ENCODE results near the gene SLC39A9.
A peak's percentile ranks its signal among the peaks of the same experiment; 100 is the strongest.

SLC39A9 gene

GRCh38 chr14:69424149-69424923 lies 25.8 kb downstream of the SLC39A9 start:
- Histone ChIP-seq H3K4me2 (ENCODE audit: low read length) (no peak overlapping the region), H3K79me2 (ENCODE audit: low read length) (peaks cover 18% of the 10 kb centered on the region)

GRCh38 chr14:69427596-69427995 lies 29.1 kb downstream of the SLC39A9 start:
- no peak for TF ChIP-seq EZH2phosphoT487 (IDR thresholded peaks at IDR 0.05; ENCODE audit: low read depth)
- TF ChIP-seq CTCF (IDR thresholded peaks at IDR 0.05; ENCODE audit: low read depth, low read length): no peak
- Histone ChIP-seq H3K79me2 (ENCODE audit: low read length) (peaks cover 16% of the 10 kb centered on the region), H3K4me3 (ENCODE audit: low read length) (no peak overlapping the region), H3K4me1 (ENCODE audit: low read length) (peaks cover 10% of the 10 kb centered on the region), H3K4me2 (ENCODE audit: low read length) (no peak overlapping the region), H2AFZ (ENCODE audit: low read depth, low read length) (no peak overlapping the region), H3K27me3 (ENCODE audit: low read depth, low read length) (no peaks in the 10 kb centered on the region), H4K20me1 (ENCODE audit: insufficient read depth, low read length) (peaks cover 15% of the 10 kb centered on the region), H3K9me3 (ENCODE audit: insufficient read depth, low read length) (no peaks in the 10 kb centered on the region), H3K27ac (ENCODE audit: low read length) (no peak overlapping the region), H3K9ac (ENCODE audit: low read length) (no peak overlapping the region), H3K36me3 (replicated peaks; ENCODE audit: low read depth, low read length) (peaks cover 27% of the 10 kb centered on the region)

More at GRCh38 chr14:69424149-69424923, 25.8 kb downstream of the SLC39A9 start:
- Histone ChIP-seq H3K4me1 (ENCODE audit: low read length) (peaks cover 10% of the 10 kb centered on the region), H3K27me3 (ENCODE audit: low read depth, low read length) (no peaks in the 10 kb centered on the region), H3K4me3 (ENCODE audit: low read length) (no peak overlapping the region), H2AFZ (ENCODE audit: low read depth, low read length) (no peak overlapping the region), H3K9me3 (ENCODE audit: insufficient read depth, low read length) (no peaks in the 10 kb centered on the region), H3K27ac (ENCODE audit: low read length) (no peak overlapping the region), H4K20me1 (ENCODE audit: insufficient read depth, low read length) (peaks cover 18% of the 10 kb centered on the region), H3K36me3 (replicated peaks; ENCODE audit: low read depth, low read length) (peaks cover 20% of the 10 kb centered on the region), H3K9ac (ENCODE audit: low read length) (no peak overlapping the region)
- TF ChIP-seq CTCF (IDR thresholded peaks at IDR 0.05; ENCODE audit: low read depth, low read length) (no peak), EZH2phosphoT487 (IDR thresholded peaks at IDR 0.05; ENCODE audit: low read depth) (no peak)

GRCh38 chr14:69428289-69428998 lies 30.0 kb downstream of the SLC39A9 start:
- H3K4me2 ChIP-seq (ENCODE audit: low read length): peak overlapping the region; percentile 27
- peaks cover 10% of the 10 kb centered on the region for H3K4me1 ChIP-seq (ENCODE audit: low read length)
- no peak overlapping the region for H3K9ac ChIP-seq (ENCODE audit: low read length)
- H3K36me3 ChIP-seq (replicated peaks; ENCODE audit: low read depth, low read length): peaks cover 27% of the 10 kb centered on the region
- H3K79me2 ChIP-seq (ENCODE audit: low read length): peaks cover 17% of the 10 kb centered on the region
- TF ChIP-seq CTCF (IDR thresholded peaks at IDR 0.05; ENCODE audit: low read depth, low read length) (no peak), EZH2phosphoT487 (IDR thresholded peaks at IDR 0.05; ENCODE audit: low read depth) (no peak)
- no peak overlapping the region for H3K4me3 ChIP-seq (ENCODE audit: low read length)
- peaks cover 15% of the 10 kb centered on the region for H4K20me1 ChIP-seq (ENCODE audit: insufficient read depth, low read length)
- H3K9me3 ChIP-seq (ENCODE audit: insufficient read depth, low read length): no peaks in the 10 kb centered on the region
- H3K27ac ChIP-seq (ENCODE audit: low read length): no peak overlapping the region
- no peak overlapping the region for H2AFZ ChIP-seq (ENCODE audit: low read depth, low read length)
- H3K27me3 ChIP-seq (ENCODE audit: low read depth, low read length): no peaks in the 10 kb centered on the region

GRCh38 chr14:69429643-69430042 lies 31.2 kb downstream of the SLC39A9 start:
- Histone ChIP-seq H3K36me3 (replicated peaks; ENCODE audit: low read depth, low read length) (peaks cover 25% of the 10 kb centered on the region), H3K9me3 (ENCODE audit: insufficient read depth, low read length) (no peaks in the 10 kb centered on the region), H3K4me1 (ENCODE audit: low read length) (peaks cover 15% of the 10 kb centered on the region), H3K9ac (ENCODE audit: low read length) (no peak overlapping the region), H3K27ac (ENCODE audit: low read length) (no peak overlapping the region), H3K79me2 (ENCODE audit: low read length) (peaks cover 25% of the 10 kb centered on the region), H3K27me3 (ENCODE audit: low read depth, low read length) (no peaks in the 10 kb centered on the region), H2AFZ (ENCODE audit: low read depth, low read length) (no peak overlapping the region), H3K4me3 (ENCODE audit: low read length) (no peak overlapping the region), H3K4me2 (ENCODE audit: low read length) (no peak overlapping the region), H4K20me1 (ENCODE audit: insufficient read depth, low read length) (peaks cover 11% of the 10 kb centered on the region)
- TF ChIP-seq EZH2phosphoT487 (IDR thresholded peaks at IDR 0.05; ENCODE audit: low read depth): no peak
- no peak for TF ChIP-seq CTCF (IDR thresholded peaks at IDR 0.05; ENCODE audit: low read depth, low read length)
